Ishikawa (cell line): ENCODE results near the gene NTSR2.

ENCODE experiments used
- EP300 ChIP-seq: IDR thresholded peaks from 2 replicates; pipeline ENCODE4 v1.6.1; 2012; ENCODE audit warnings: borderline replicate concordance
- MAX ChIP-seq: IDR thresholded peaks from 2 replicates; pipeline ENCODE4 v1.6.1; 2012
- REST ChIP-seq: IDR thresholded peaks from 2 replicates; pipeline ENCODE4 v1.6.1; 2012; ENCODE audit warnings: low read depth, mild to moderate bottlenecking
- YY1 ChIP-seq: IDR thresholded peaks from 2 replicates; pipeline ENCODE4 v1.6.1; 2012; ENCODE audit warnings: low read depth

DNA sequence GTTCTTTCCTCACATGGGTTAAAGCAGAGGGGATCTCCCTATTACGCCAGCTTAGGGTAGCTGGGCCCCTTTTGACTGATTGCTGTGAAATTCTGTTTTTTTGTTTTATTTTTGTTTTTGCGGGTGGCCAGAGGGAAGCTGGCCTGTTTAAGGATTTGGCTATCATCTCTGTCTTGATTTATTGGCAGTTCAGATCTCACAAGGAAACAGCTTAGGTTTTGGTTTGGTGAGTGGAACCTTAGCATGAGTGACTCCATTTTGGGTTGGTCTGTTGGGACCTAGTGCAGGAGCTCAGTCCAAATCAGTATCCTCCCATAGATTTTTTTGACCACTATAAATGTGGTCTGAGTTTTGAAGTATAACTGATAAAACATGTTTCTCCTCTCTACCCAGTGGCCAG, 25.6 kb upstream of the NTSR2 start:
- TF ChIP-seq REST, result no peak
- TF ChIP-seq MAX, result no peak
- TF ChIP-seq EP300, result no peak
- TF ChIP-seq YY1, result no peak
